A549 (cell line): ENCODE measurements around the gene CDC42SE2. TPM values are rescaled to one million over a fixed set of nuclear protein-coding genes. Genes with fewer than 3 reads are reported as not detected.

Source experiments
- ATAC-seq, 2 experiments: fragments of 200-7000 bp in 1 of 2; fragments of >200 bp in 1 of 2; cut with Nextera tagmentation in 1 of 2; cut with Tn5 transposase in 1 of 2; 3 replicates each; pipeline versions ENCODE4 v1.8.0 to v1.9.1; 2018 to 2020; ENCODE audit warnings: mild to moderate bottlenecking in 1 of 2, moderate library complexity in 1 of 2
- CTCF ChIA-PET: fragments of 300-600 bp; sonication (Branson Sonifier 250); formaldehyde crosslinking; extraction: SDS; loops from one replicate; lab custom pipeline; 2021; ENCODE audit warnings: antibody characterized with exemption, inconsistent platforms; lab: Yijun Ruan, JAX
- POLR2A ChIA-PET: fragments of 350-600 bp; formaldehyde crosslinking; extraction: SDS; loops from one replicate; lab custom pipeline; 2021; ENCODE audit warnings: antibody characterized with exemption, inconsistent platforms; lab: Yijun Ruan, JAX
- DNase-seq, 2 experiments: peaks; one replicate each; pipeline versions ENCODE4 v3.0.0 to v3.0.0-alpha.2; 2011 to 2016; ENCODE audit warnings: low read depth in 1 of 2, low spot score in 1 of 2
- FAIRE-seq: peaks from 2 replicates; lab custom pipeline; 2011; peaks lifted over from hg19 to GRCh38; lab: Jason Lieb, UNC
- H3K27ac ChIP-seq, 2 experiments: fragments of >200 bp; sonication (Bioruptor Twin); formaldehyde crosslinking; 3 replicates each; pipeline ENCODE4 v1.5.1; 2016 to 2017
- H3K4me1 ChIP-seq: fragments of >200 bp; sonication (Bioruptor Twin); formaldehyde crosslinking; 3 replicates; pipeline ENCODE4 v1.6.1; 2016
- H3K4me2 ChIP-seq: fragments of >200 bp; sonication (Bioruptor Twin); formaldehyde crosslinking; 3 replicates; pipeline ENCODE4 v1.6.1; 2016
- H3K4me3 ChIP-seq: fragments of >200 bp; sonication (Bioruptor Twin); formaldehyde crosslinking; 3 replicates; pipeline ENCODE4 v1.5.1; 2016
- H3K9me3 ChIP-seq: fragments of >200 bp; sonication (Bioruptor Twin); formaldehyde crosslinking; 3 replicates; pipeline ENCODE4 v1.6.1; 2016
- CEBPB ChIP-seq, 2 experiments: fragments of >200 bp in 1 of 2; sonication (Bioruptor Twin) in 1 of 2; formaldehyde crosslinking in 1 of 2; IDR thresholded peaks; 2 replicates each; pipeline ENCODE4 v1.6.1; 2012 to 2016
- CHD2 ChIP-seq: fragments of 150-350 bp; IDR thresholded peaks from 2 replicates; pipeline ENCODE4 v1.6.1; 2014; ENCODE audit warnings: low read length; ENCODE audit not compliant: partially characterized antibody
- CTCF ChIP-seq: fragments of >200 bp; sonication (Bioruptor Twin); formaldehyde crosslinking; IDR thresholded peaks from 3 replicates; pipeline ENCODE4 v1.5.1; 2016
- EHF ChIP-seq: fragments of 250-450 bp; sonication (Bioruptor Pico); IDR thresholded peaks from 2 replicates; pipeline ENCODE4 v1.5.0; 2020; ENCODE audit warnings: mild to moderate bottlenecking
- EP300 ChIP-seq, 2 experiments: fragments of >200 bp; sonication (Bioruptor Twin); formaldehyde crosslinking; IDR thresholded peaks; 2 replicates in 1 of 2; 3 replicates in 1 of 2; pipeline ENCODE4 v1.6.1; 2016 to 2017
- FOSB ChIP-seq: fragments of 250-450 bp; sonication (Bioruptor Pico); IDR thresholded peaks from 2 replicates; pipeline ENCODE4 v1.5.0; 2020; ENCODE audit warnings: mild to moderate bottlenecking, moderate library complexity
- FOSL2 ChIP-seq, 2 experiments: fragments of 450-650 bp in 1 of 2; fragments of >200 bp in 1 of 2; sonication (Bioruptor Twin) in 1 of 2; formaldehyde crosslinking; IDR thresholded peaks; 2 replicates each; pipeline versions ENCODE4 v1.5.0 to v1.6.1; 2016 to 2020; ENCODE audit warnings: mild to moderate bottlenecking in 1 of 2, moderate library complexity in 1 of 2
- FOXS1 ChIP-seq: fragments of 250-450 bp; sonication (Bioruptor Pico); IDR thresholded peaks from 2 replicates; pipeline ENCODE4 v1.5.0; 2020; ENCODE audit warnings: mild to moderate bottlenecking, moderate library complexity
- HOXA7 ChIP-seq: fragments of 250-450 bp; sonication (Bioruptor Pico); IDR thresholded peaks from 2 replicates; pipeline ENCODE4 v1.5.0; 2020; ENCODE audit warnings: mild to moderate bottlenecking, moderate library complexity
- JUN ChIP-seq, 2 experiments: fragments of >200 bp; sonication (Bioruptor Twin); formaldehyde crosslinking; IDR thresholded peaks; 2 replicates in 1 of 2; 3 replicates in 1 of 2; pipeline ENCODE4 v1.6.1; 2016 to 2017
- JUNB ChIP-seq: fragments of >200 bp; sonication (Bioruptor Twin); formaldehyde crosslinking; IDR thresholded peaks from 2 replicates; pipeline ENCODE4 v1.6.1; 2016
- KDM1A ChIP-seq: fragments of 200-600 bp; sonication (generic); IDR thresholded peaks from 2 replicates; pipeline ENCODE4 v1.6.1; 2016; ENCODE audit warnings: low read depth, mild to moderate bottlenecking
- MAFK ChIP-seq: fragments of 450-650 bp; IDR thresholded peaks from 2 replicates; pipeline ENCODE4 v1.6.1; 2014; ENCODE audit not compliant: partially characterized antibody
- NPAS2 ChIP-seq: fragments of 250-450 bp; sonication (Bioruptor Pico); IDR thresholded peaks from 2 replicates; pipeline ENCODE4 v1.8.0; 2022; ENCODE audit warnings: mild to moderate bottlenecking, moderate library complexity, borderline replicate concordance
- PHF8 ChIP-seq: fragments of 200-600 bp; sonication (generic); IDR thresholded peaks from 2 replicates; pipeline ENCODE4 v1.6.1; 2016; ENCODE audit warnings: low read depth, mild to moderate bottlenecking, antibody characterized with exemption, moderate library complexity, borderline replicate concordance
- RARB ChIP-seq: fragments of 250-450 bp; sonication (Bioruptor Pico); IDR thresholded peaks from 2 replicates; pipeline ENCODE4 v1.8.0; 2021; ENCODE audit warnings: mild to moderate bottlenecking, moderate library complexity
- RCOR1 ChIP-seq: fragments of 150-350 bp; IDR thresholded peaks from 2 replicates; pipeline ENCODE4 v1.6.1; 2014; ENCODE audit warnings: antibody characterized with exemption, low read length, low read depth
- RFX5 ChIP-seq: fragments of 450-650 bp; IDR thresholded peaks from 2 replicates; pipeline ENCODE4 v1.7.1; 2014; ENCODE audit warnings: antibody characterized with exemption, mild to moderate bottlenecking, moderate library complexity
- ZC3H11A ChIP-seq: fragments of 450-650 bp; IDR thresholded peaks from 2 replicates; pipeline ENCODE4 v1.6.1; 2014; ENCODE audit warnings: antibody characterized with exemption, mild to moderate bottlenecking
- ZFP36 ChIP-seq: fragments of 450-650 bp; IDR thresholded peaks from 2 replicates; pipeline ENCODE4 v1.6.1; 2014; ENCODE audit warnings: borderline replicate concordance; ENCODE audit not compliant: partially characterized antibody
- WGBS: methylation state at CpG from one replicate; pipeline ENCODE4 v1.1.6; 2017; ENCODE audit errors: missing lambda C conversion rate; 5-methylcytosine and 5-hydroxymethylcytosine counted together
- polyA plus RNA-seq, 4 experiments: library from polyadenylated mRNA; depleted of rRNA in 3 of 4; stranded (reverse); fragments of >200 nt; fragmentation: RNase III in 1 of 4; extraction: RNeasy Plus Mini Kit Qiagen cat#74134 plus additional on column Dnase treatment in 1 of 4; gene quantifications; 2 replicates in 3 of 4; 3 replicates in 1 of 4; pipeline ENCODE4 v1.2.3, GENCODE V29; 2011 to 2017
- TF ChIP-seq, protein P1 (sequence below): IDR thresholded peaks from 2 replicates; pipeline ENCODE4 v1.6.1; 2012; ENCODE audit warnings: low read depth, borderline replicate concordance
- TF ChIP-seq, protein P2 (sequence below): fragments of 450-650 bp; IDR thresholded peaks from 2 replicates; pipeline ENCODE4 v1.6.1; 2014; ENCODE audit warnings: antibody characterized with exemption
- TF ChIP-seq, protein P3 (sequence below): fragments of 150-350 bp; IDR thresholded peaks from 2 replicates; pipeline ENCODE4 v1.6.1; 2014; ENCODE audit warnings: low read depth, mild to moderate bottlenecking, low read length
- TF ChIP-seq, protein P4 (sequence below): fragments of >200 bp; sonication (Bioruptor Twin); formaldehyde crosslinking; IDR thresholded peaks from 3 replicates; pipeline ENCODE4 v1.6.1; 2016
- TF ChIP-seq, protein P5 (sequence below): fragments of 250-450 bp; sonication (Bioruptor Pico); IDR thresholded peaks from 2 replicates; pipeline ENCODE4 v1.5.0; 2021; ENCODE audit warnings: mild to moderate bottlenecking, moderate library complexity, borderline replicate concordance
- TF ChIP-seq, protein P6 (sequence below): IDR thresholded peaks from 2 replicates; pipeline ENCODE4 v1.6.1; 2012

The CDC42SE2 gene
- polyA plus RNA-seq, 2 of the 4 experiments (the other 2 are of a cell fraction), result 25.8 to 66.4 TPM

- ATAC-seq, result no peak
- ChIA-PET POLR2A (no interaction called here), CTCF (interaction anchor here (0.7 to 0.8 kb wide), 2 partner anchors 8 to 577 kb away, joined by 3 read pairs; no protein-coding TSS in a partner anchor)
- Histone ChIP-seq H3K4me1 (no peaks in the 10 kb centered on the region), H3K9me3 (no peaks in the 10 kb centered on the region), H3K27ac (no peak overlapping the region), H3K4me2 (no peak overlapping the region), H3K4me3 (no peak overlapping the region)
- TF ChIP-seq KDM1A, result no peak
- no peak for TF ChIP-seq JUNB
- TF ChIP-seq, protein P1, sequence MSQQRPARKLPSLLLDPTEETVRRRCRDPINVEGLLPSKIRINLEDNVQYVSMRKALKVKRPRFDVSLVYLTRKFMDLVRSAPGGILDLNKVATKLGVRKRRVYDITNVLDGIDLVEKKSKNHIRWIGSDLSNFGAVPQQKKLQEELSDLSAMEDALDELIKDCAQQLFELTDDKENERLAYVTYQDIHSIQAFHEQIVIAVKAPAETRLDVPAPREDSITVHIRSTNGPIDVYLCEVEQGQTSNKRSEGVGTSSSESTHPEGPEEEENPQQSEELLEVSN, result no peak
- TF ChIP-seq FOSB (CRISPR knock-in tag), result no peak
- no peak for TF ChIP-seq CEBPB (IDR thresholded peaks at IDR 0.05)
- no peak for TF ChIP-seq MAFK
- TF ChIP-seq ZC3H11A, result no peak
- no peak for TF ChIP-seq JUN (IDR thresholded peaks at IDR 0.05)
- no peak for TF ChIP-seq EP300 (IDR thresholded peaks at IDR 0.05)
- TF ChIP-seq RCOR1, result no peak
- no peak for TF ChIP-seq ZFP36
- TF ChIP-seq, protein P2, sequence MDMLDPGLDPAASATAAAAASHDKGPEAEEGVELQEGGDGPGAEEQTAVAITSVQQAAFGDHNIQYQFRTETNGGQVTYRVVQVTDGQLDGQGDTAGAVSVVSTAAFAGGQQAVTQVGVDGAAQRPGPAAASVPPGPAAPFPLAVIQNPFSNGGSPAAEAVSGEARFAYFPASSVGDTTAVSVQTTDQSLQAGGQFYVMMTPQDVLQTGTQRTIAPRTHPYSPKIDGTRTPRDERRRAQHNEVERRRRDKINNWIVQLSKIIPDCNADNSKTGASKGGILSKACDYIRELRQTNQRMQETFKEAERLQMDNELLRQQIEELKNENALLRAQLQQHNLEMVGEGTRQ, result no peak
- WGBS, result 63% methylated on average over 1 of the region's 1 CpG
- no peak for DNase-seq
- no peak for FAIRE-seq
These were observed 166.9 kb downstream of the CDC42SE2 start for GRCh38 chr5:131430794-131431193.

- ATAC-seq (no peak), DNase-seq (no peak), FAIRE-seq (no peak)
- no peaks in the 10 kb centered on the region for H3K9me3 ChIP-seq
- H3K4me2 ChIP-seq, result no peak overlapping the region
- no peaks in the 10 kb centered on the region for H3K4me1 ChIP-seq
- TF ChIP-seq, protein P2, result no peak
- TF ChIP-seq HOXA7 (CRISPR knock-in tag) (no peak), FOSL2 (IDR thresholded peaks at IDR 0.05) (no peak), FOSL2 (CRISPR knock-in tag; IDR thresholded peaks at IDR 0.05) (no peak), RFX5 (no peak), PHF8 (no peak), FOXS1 (CRISPR knock-in tag) (no peak), NPAS2 (CRISPR knock-in tag) (no peak), EHF (CRISPR knock-in tag) (no peak)
- TF ChIP-seq, protein P3, sequence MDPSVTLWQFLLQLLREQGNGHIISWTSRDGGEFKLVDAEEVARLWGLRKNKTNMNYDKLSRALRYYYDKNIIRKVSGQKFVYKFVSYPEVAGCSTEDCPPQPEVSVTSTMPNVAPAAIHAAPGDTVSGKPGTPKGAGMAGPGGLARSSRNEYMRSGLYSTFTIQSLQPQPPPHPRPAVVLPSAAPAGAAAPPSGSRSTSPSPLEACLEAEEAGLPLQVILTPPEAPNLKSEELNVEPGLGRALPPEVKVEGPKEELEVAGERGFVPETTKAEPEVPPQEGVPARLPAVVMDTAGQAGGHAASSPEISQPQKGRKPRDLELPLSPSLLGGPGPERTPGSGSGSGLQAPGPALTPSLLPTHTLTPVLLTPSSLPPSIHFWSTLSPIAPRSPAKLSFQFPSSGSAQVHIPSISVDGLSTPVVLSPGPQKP, result no peak
- 94% methylated on average over 2 of the region's 2 CpGs for whole genome bisulfite sequencing
- CTCF ChIA-PET, result interaction anchor here (1.0 to 1.1 kb wide), 2 partner anchors 9 to 166 kb away, joined by 3 to 4 read pairs; no protein-coding TSS in a partner anchor
- POLR2A ChIA-PET, result no interaction called here
- H3K4me3 ChIP-seq, result no peak overlapping the region
- no peak overlapping the region for H3K27ac ChIP-seq
These were observed 167.9 kb downstream of the CDC42SE2 start for GRCh38 chr5:131431794-131432193.

DNA sequence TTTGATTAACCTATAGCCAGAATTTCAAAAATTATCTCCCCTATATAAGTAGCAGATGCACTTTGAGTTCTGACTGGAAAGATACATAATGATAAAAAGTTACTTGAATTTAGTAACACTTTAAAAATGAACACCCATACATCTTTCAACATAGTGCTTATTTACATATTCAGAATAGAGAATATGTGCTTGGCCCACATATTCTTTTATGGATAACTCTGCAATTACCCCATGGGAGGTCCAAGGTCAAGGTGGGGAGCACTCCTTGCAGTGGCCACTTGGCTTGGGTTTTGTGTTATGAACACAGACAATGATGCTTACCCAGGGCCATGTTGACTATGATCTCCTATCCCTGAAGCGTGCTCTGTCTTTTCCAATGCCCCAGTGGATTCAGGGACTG lies 169.3 kb downstream of the CDC42SE2 start:
- DNase-seq, result no peak
- no peak for FAIRE-seq
- no peak overlapping the region for H3K27ac ChIP-seq
- H3K9me3 ChIP-seq, result no peaks in the 10 kb centered on the region
- no peak overlapping the region for H3K4me3 ChIP-seq
- ChIA-PET POLR2A (no interaction called here), CTCF (no interaction called here)
- no peaks in the 10 kb centered on the region for H3K4me1 ChIP-seq
- no peak overlapping the region for H3K4me2 ChIP-seq
- no peak for ATAC-seq
- 93% methylated on average over 1 of the region's 1 CpG for WGBS
- TF ChIP-seq MAFK (no peak), CTCF (no peak), EP300 (IDR thresholded peaks at IDR 0.05) (no peak), RARB (CRISPR knock-in tag) (no peak), KDM1A (no peak), CHD2 (no peak)
- TF ChIP-seq, protein P4, sequence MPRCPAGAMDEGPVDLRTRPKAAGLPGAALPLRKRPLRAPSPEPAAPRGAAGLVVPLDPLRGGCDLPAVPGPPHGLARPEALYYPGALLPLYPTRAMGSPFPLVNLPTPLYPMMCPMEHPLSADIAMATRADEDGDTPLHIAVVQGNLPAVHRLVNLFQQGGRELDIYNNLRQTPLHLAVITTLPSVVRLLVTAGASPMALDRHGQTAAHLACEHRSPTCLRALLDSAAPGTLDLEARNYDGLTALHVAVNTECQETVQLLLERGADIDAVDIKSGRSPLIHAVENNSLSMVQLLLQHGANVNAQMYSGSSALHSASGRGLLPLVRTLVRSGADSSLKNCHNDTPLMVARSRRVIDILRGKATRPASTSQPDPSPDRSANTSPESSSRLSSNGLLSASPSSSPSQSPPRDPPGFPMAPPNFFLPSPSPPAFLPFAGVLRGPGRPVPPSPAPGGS, result no peak
- TF ChIP-seq, protein P5, sequence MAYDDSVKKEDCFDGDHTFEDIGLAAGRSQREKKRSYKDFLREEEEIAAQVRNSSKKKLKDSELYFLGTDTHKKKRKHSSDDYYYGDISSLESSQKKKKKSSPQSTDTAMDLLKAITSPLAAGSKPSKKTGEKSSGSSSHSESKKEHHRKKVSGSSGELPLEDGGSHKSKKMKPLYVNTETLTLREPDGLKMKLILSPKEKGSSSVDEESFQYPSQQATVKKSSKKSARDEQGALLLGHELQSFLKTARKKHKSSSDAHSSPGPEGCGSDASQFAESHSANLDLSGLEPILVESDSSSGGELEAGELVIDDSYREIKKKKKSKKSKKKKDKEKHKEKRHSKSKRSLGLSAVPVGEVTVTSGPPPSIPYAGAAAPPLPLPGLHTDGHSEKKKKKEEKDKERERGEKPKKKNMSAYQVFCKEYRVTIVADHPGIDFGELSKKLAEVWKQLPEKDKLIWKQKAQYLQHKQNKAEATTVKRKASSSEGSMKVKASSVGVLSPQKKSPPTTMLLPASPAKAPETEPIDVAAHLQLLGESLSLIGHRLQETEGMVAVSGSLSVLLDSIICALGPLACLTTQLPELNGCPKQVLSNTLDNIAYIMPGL (CRISPR knock-in tag), result no peak
- TF ChIP-seq, protein P6, sequence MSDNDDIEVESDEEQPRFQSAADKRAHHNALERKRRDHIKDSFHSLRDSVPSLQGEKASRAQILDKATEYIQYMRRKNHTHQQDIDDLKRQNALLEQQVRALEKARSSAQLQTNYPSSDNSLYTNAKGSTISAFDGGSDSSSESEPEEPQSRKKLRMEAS, result no peak
